GM23338 (cell line): ENCODE results near the gene FAM20A. TPM values are rescaled to one million over a fixed set of nuclear protein-coding genes. Genes with fewer than 3 reads are reported as not detected.

Experiments
- ATAC-seq: fragments of 200-7000 bp; cut with Tn5 transposase; 3 replicates; pipeline ENCODE4 v1.9.1; 2020
- DNase-seq: peaks from one replicate; pipeline ENCODE4 v3.0.0-alpha.2; 2015; ENCODE audit warnings: low spot score
- H2AFZ ChIP-seq: fragments of 200-600 bp; sonication (generic); 2 replicates; pipeline ENCODE4 v1.8.0; 2016; ENCODE audit warnings: antibody characterized with exemption, mild to moderate bottlenecking, moderate library complexity
- H3F3A ChIP-seq: fragments of 200-600 bp; sonication (generic); replicated peaks from 2 replicates; pipeline ENCODE4 v1.8.0; 2017; ENCODE audit warnings: antibody characterized with exemption, mixed run types, low read depth
- H3K27ac ChIP-seq: fragments of 200-600 bp; sonication (generic); 2 replicates; pipeline ENCODE4 v1.6.1; 2016; ENCODE audit warnings: low read depth
- H3K27me3 ChIP-seq: fragments of 200-600 bp; sonication (generic); 2 replicates; pipeline ENCODE4 v1.8.0; 2016; ENCODE audit warnings: mild to moderate bottlenecking, mixed run types, moderate library complexity; ENCODE audit not compliant: insufficient read depth
- H3K36me3 ChIP-seq: fragments of 200-600 bp; sonication (generic); 2 replicates; pipeline ENCODE4 v1.8.0; 2016; ENCODE audit warnings: mild to moderate bottlenecking; ENCODE audit not compliant: insufficient read depth
- H3K4me1 ChIP-seq: fragments of 200-600 bp; sonication (generic); 2 replicates; pipeline ENCODE4 v1.8.0; 2016; ENCODE audit warnings: mild to moderate bottlenecking, moderate library complexity; ENCODE audit not compliant: insufficient read depth
- H3K4me2 ChIP-seq: fragments of 200-600 bp; sonication (generic); 2 replicates; pipeline ENCODE4 v1.7.1; 2017; ENCODE audit warnings: mixed run types
- H3K4me3 ChIP-seq: fragments of 200-600 bp; sonication (generic); 2 replicates; pipeline ENCODE4 v1.6.1; 2016; ENCODE audit warnings: mixed run types
- H3K79me2 ChIP-seq: fragments of 200-600 bp; sonication (generic); replicated peaks from 2 replicates; pipeline ENCODE4 v1.8.0; 2017; ENCODE audit warnings: mild to moderate bottlenecking; ENCODE audit not compliant: insufficient read depth
- H3K9me2 ChIP-seq: fragments of 200-600 bp; sonication (generic); 2 replicates; pipeline ENCODE4 v1.8.0; 2017; ENCODE audit not compliant: insufficient read depth
- H4K20me1 ChIP-seq: fragments of 200-600 bp; sonication (generic); replicated peaks from 2 replicates; pipeline ENCODE4 v1.8.0; 2017; ENCODE audit warnings: mild to moderate bottlenecking; ENCODE audit not compliant: insufficient read depth
- H3K27ac Mint-ChIP-seq: 2 replicates; pipeline ENCODE4 v1.8.0; 2020; ENCODE audit warnings: inconsistent platforms, mild to moderate bottlenecking, moderate library complexity, mixed read lengths
- H3K27me3 Mint-ChIP-seq: 3 replicates; pipeline ENCODE4 v1.8.0; 2022; ENCODE audit warnings: low read depth, mild to moderate bottlenecking, moderate library complexity, mixed read lengths, inconsistent platforms; ENCODE audit not compliant: insufficient read depth, poor library complexity
- H3K36me3 Mint-ChIP-seq: 3 replicates; pipeline ENCODE4 v1.8.0; 2021; ENCODE audit warnings: low read depth, mild to moderate bottlenecking, inconsistent platforms, moderate library complexity, mixed read lengths
- H3K4me1 Mint-ChIP-seq: 3 replicates; pipeline ENCODE4 v1.8.0; 2020; ENCODE audit warnings: mild to moderate bottlenecking, inconsistent platforms, mixed read lengths
- H3K4me3 Mint-ChIP-seq: 3 replicates; pipeline ENCODE4 v1.8.0; 2021; ENCODE audit warnings: moderate library complexity, mild to moderate bottlenecking, inconsistent platforms, mixed read lengths
- H3K9me3 Mint-ChIP-seq: 3 replicates; pipeline ENCODE4 v1.8.0; 2020; ENCODE audit warnings: moderate library complexity, mild to moderate bottlenecking, inconsistent platforms, mixed read lengths
- CREB1 ChIP-seq: fragments of 250-450 bp; sonication (Bioruptor Pico); IDR thresholded peaks from 2 replicates; pipeline ENCODE4 v1.5.0; 2020; ENCODE audit warnings: low read depth, mild to moderate bottlenecking, moderate library complexity
- CTCF ChIP-seq, 2 experiments: fragments of 200-600 bp in 1 of 2; sonication (generic) in 1 of 2; conservative IDR thresholded peaks; 2 replicates each; pipeline versions ENCODE4 v1.5.1 to v1.6.1; 2016 to 2017; ENCODE audit warnings: antibody characterized with exemption in 2 of 2, low read depth in 2 of 2, mild to moderate bottlenecking in 2 of 2, moderate library complexity in 1 of 2
- EZH2phosphoT487 ChIP-seq: fragments of 200-600 bp; sonication (generic); IDR thresholded peaks from one replicate; pipeline ENCODE4 v1.8.1; 2018; ENCODE audit warnings: antibody characterized with exemption; ENCODE audit not compliant: unreplicated experiment
- JUNB ChIP-seq: IDR thresholded peaks from one replicate; pipeline ENCODE4 v1.6.1; 2016; ENCODE audit warnings: antibody characterized with exemption; ENCODE audit not compliant: unreplicated experiment
- ZNF331 ChIP-seq: fragments of 250-450 bp; sonication (Bioruptor Pico); IDR thresholded peaks from 2 replicates; pipeline ENCODE4 v1.5.0; 2020; ENCODE audit warnings: low read depth, mild to moderate bottlenecking, moderate library complexity
- polyA plus RNA-seq: library from polyadenylated mRNA; unstranded; fragments of >200 nt; fragmentation: Nextera tagmentation; extraction: Ambion mirVana; gene quantifications from 2 replicates; pipeline ENCODE4 v1.2.1, GENCODE V29; 2016
- total RNA-seq: library from RNA; depleted of rRNA; stranded (reverse); fragments of >200 nt; shearing (Covaris generic); gene quantifications from 2 replicates; pipeline ENCODE4 v1.2.3, GENCODE V29; 2014
- TF ChIP-seq, protein P1 (sequence below): fragments of 250-450 bp; sonication (Bioruptor Pico); IDR thresholded peaks from 2 replicates; pipeline ENCODE4 v1.5.0; 2020; ENCODE audit warnings: mild to moderate bottlenecking, moderate library complexity
- TF ChIP-seq, protein P2 (sequence below): IDR thresholded peaks from 2 replicates; pipeline ENCODE4 v1.6.1; 2016; ENCODE audit warnings: antibody characterized with exemption

The FAM20A gene
- total and polyA plus RNA-seq, 2 experiments from 2014 or later, result 1.3 to 1.6 TPM

- TF ChIP-seq, protein P1, sequence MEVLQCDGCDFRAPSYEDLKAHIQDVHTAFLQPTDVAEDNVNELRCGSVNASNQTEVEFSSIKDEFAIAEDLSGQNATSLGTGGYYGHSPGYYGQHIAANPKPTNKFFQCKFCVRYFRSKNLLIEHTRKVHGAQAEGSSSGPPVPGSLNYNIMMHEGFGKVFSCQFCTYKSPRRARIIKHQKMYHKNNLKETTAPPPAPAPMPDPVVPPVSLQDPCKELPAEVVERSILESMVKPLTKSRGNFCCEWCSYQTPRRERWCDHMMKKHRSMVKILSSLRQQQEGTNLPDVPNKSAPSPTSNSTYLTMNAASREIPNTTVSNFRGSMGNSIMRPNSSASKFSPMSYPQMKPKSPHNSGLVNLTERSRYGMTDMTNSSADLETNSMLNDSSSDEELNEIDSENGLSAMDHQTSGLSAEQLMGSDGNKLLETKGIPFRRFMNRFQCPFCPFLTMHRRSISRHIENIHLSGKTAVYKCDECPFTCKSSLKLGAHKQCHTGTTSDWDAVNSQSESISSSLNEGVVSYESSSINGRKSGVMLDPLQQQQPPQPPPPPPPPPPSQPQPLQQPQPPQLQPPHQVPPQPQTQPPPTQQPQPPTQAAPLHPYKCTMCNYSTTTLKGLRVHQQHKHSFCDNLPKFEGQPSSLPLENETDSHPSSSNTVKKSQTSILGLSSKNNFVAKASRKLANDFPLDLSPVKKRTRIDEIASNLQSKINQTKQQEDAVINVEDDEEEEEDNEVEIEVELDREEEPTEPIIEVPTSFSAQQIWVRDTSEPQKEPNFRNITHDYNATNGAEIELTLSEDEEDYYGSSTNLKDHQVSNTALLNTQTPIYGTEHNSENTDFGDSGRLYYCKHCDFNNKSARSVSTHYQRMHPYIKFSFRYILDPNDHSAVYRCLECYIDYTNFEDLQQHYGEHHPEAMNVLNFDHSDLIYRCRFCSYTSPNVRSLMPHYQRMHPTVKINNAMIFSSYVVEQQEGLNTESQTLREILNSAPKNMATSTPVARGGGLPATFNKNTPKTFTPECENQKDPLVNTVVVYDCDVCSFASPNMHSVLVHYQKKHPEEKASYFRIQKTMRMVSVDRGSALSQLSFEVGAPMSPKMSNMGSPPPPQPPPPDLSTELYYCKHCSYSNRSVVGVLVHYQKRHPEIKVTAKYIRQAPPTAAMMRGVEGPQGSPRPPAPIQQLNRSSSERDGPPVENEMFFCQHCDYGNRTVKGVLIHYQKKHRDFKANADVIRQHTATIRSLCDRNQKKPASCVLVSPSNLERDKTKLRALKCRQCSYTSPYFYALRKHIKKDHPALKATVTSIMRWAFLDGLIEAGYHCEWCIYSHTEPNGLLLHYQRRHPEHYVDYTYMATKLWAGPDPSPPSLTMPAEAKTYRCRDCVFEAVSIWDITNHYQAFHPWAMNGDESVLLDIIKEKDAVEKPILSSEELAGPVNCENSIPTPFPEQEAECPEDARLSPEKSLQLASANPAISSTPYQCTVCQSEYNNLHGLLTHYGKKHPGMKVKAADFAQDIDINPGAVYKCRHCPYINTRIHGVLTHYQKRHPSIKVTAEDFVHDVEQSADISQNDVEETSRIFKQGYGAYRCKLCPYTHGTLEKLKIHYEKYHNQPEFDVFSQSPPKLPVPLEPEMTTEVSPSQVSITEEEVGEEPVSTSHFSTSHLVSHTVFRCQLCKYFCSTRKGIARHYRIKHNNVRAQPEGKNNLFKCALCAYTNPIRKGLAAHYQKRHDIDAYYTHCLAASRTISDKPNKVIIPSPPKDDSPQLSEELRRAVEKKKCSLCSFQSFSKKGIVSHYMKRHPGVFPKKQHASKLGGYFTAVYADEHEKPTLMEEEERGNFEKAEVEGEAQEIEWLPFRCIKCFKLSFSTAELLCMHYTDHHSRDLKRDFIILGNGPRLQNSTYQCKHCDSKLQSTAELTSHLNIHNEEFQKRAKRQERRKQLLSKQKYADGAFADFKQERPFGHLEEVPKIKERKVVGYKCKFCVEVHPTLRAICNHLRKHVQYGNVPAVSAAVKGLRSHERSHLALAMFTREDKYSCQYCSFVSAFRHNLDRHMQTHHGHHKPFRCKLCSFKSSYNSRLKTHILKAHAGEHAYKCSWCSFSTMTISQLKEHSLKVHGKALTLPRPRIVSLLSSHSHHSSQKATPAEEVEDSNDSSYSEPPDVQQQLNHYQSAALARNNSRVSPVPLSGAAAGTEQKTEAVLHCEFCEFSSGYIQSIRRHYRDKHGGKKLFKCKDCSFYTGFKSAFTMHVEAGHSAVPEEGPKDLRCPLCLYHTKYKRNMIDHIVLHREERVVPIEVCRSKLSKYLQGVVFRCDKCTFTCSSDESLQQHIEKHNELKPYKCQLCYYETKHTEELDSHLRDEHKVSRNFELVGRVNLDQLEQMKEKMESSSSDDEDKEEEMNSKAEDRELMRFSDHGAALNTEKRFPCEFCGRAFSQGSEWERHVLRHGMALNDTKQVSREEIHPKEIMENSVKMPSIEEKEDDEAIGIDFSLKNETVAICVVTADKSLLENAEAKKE, result no peak
- TF ChIP-seq ZNF331 (CRISPR knock-in tag) (no peak), JUNB (no peak), CREB1 (CRISPR knock-in tag) (no peak)
- TF ChIP-seq, protein P2, sequence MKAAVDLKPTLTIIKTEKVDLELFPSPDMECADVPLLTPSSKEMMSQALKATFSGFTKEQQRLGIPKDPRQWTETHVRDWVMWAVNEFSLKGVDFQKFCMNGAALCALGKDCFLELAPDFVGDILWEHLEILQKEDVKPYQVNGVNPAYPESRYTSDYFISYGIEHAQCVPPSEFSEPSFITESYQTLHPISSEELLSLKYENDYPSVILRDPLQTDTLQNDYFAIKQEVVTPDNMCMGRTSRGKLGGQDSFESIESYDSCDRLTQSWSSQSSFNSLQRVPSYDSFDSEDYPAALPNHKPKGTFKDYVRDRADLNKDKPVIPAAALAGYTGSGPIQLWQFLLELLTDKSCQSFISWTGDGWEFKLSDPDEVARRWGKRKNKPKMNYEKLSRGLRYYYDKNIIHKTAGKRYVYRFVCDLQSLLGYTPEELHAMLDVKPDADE, result no peak
Observed at GRCh38 chr17:68572138-68572842, 28.9 kb downstream of the FAM20A start (continued).

GRCh38 chr17:68570526-68570925 is 30.6 kb downstream of the FAM20A start:
- H3K9me3 Mint-ChIP-seq, result peaks cover 3% of the 10 kb centered on the region; the same call in 1 of the 3 replicates
- H3K27me3 ChIP-seq, result no peaks in the 10 kb centered on the region
- no peaks in the 10 kb centered on the region for H3K36me3 ChIP-seq
- no peak overlapping the region for H3K27ac ChIP-seq
- H4K20me1 ChIP-seq, result no peaks in the 10 kb centered on the region; the same call in none of the 2 replicates
- no peaks in the 10 kb centered on the region for H3K4me1 Mint-ChIP-seq
- H3K4me3 Mint-ChIP-seq, result no peak overlapping the region
- no peak overlapping the region for H3K27ac Mint-ChIP-seq
- no peaks in the 10 kb centered on the region for H3K27me3 Mint-ChIP-seq
- ATAC-seq, result no peak
- H3K9me2 ChIP-seq, result no peaks in the 10 kb centered on the region
- no peak overlapping the region for H2AFZ ChIP-seq
- DNase-seq, result no peak
- no peaks in the 10 kb centered on the region for H3K79me2 ChIP-seq
- no peaks in the 10 kb centered on the region for H3F3A ChIP-seq
- no peaks in the 10 kb centered on the region for H3K4me1 ChIP-seq
- H3K4me2 ChIP-seq, result no peak overlapping the region
- no peaks in the 10 kb centered on the region for H3K36me3 Mint-ChIP-seq
- H3K4me3 ChIP-seq, result no peak overlapping the region
- TF ChIP-seq CTCF (conservative IDR thresholded peaks at IDR 0.05; ENCODE audit: low read depth in 2 of 2) (no peak), EZH2phosphoT487 (no peak)
